Chondrocyte (in vitro differentiated cells): ENCODE measurements around the gene EXD2. TPM values are rescaled to one million over a fixed set of nuclear protein-coding genes. Genes with fewer than 3 reads are reported as not detected.

Experiments
- DNase-seq: peaks from one replicate; pipeline ENCODE4 v3.0.0; 2021; ENCODE audit warnings: mixed read lengths, low spot score
- H3K27ac Mint-ChIP-seq: one replicate; pipeline ENCODE4 v1.8.0; 2021; ENCODE audit warnings: mild to moderate bottlenecking, moderate library complexity, mixed read lengths; ENCODE audit not compliant: unreplicated experiment
- H3K27me3 Mint-ChIP-seq: 2 replicates; pipeline ENCODE4 v1.8.0; 2021; ENCODE audit warnings: low read depth, mixed read lengths
- H3K36me3 Mint-ChIP-seq: 2 replicates; pipeline ENCODE4 v1.8.0; 2021; ENCODE audit warnings: low read depth, mixed read lengths
- H3K4me1 Mint-ChIP-seq: 2 replicates; pipeline ENCODE4 v1.8.0; 2021; ENCODE audit warnings: low read depth, mild to moderate bottlenecking, mixed read lengths
- H3K4me3 Mint-ChIP-seq: one replicate; pipeline ENCODE4 v1.8.0; 2021; ENCODE audit warnings: mild to moderate bottlenecking, moderate library complexity, mixed read lengths; ENCODE audit not compliant: unreplicated experiment
- H3K9me3 Mint-ChIP-seq: 2 replicates; pipeline ENCODE4 v1.8.0; 2021; ENCODE audit warnings: low read depth, mixed read lengths
- total RNA-seq: library from RNA; stranded (reverse); gene quantifications from 3 replicates; pipeline ENCODE4 v1.2.1, GENCODE V29; 2021
- TF ChIP-seq, protein P1 (sequence below): fragments of 200-600 bp; sonication (generic); IDR thresholded peaks from 2 replicates; pipeline ENCODE4 v1.5.0; 2021; ENCODE audit warnings: antibody characterized with exemption, mild to moderate bottlenecking, moderate library complexity

The EXD2 gene
- total RNA-seq, 1 donor from 2014 or later, result 27.0 TPM

- H3K36me3 Mint-ChIP-seq, result peaks cover 19% of the 10 kb centered on the region
- no peaks in the 10 kb centered on the region for H3K27me3 Mint-ChIP-seq
- TF ChIP-seq, protein P1, sequence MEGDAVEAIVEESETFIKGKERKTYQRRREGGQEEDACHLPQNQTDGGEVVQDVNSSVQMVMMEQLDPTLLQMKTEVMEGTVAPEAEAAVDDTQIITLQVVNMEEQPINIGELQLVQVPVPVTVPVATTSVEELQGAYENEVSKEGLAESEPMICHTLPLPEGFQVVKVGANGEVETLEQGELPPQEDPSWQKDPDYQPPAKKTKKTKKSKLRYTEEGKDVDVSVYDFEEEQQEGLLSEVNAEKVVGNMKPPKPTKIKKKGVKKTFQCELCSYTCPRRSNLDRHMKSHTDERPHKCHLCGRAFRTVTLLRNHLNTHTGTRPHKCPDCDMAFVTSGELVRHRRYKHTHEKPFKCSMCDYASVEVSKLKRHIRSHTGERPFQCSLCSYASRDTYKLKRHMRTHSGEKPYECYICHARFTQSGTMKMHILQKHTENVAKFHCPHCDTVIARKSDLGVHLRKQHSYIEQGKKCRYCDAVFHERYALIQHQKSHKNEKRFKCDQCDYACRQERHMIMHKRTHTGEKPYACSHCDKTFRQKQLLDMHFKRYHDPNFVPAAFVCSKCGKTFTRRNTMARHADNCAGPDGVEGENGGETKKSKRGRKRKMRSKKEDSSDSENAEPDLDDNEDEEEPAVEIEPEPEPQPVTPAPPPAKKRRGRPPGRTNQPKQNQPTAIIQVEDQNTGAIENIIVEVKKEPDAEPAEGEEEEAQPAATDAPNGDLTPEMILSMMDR, result no peak
These were observed 50.3 kb downstream of the EXD2 start for GRCh38 chr14:69241577-69241976.

GRCh38 chr14:69242311-69243224 lies 51.3 kb downstream of the EXD2 start:
- no peaks in the 10 kb centered on the region for H3K27me3 Mint-ChIP-seq
- no peak for DNase-seq
- H3K4me1 Mint-ChIP-seq, result peaks cover 6% of the 10 kb centered on the region
- H3K36me3 Mint-ChIP-seq, result peaks cover 9% of the 10 kb centered on the region
- H3K27ac Mint-ChIP-seq, result no peak overlapping the region
- TF ChIP-seq, protein P1, result peak; percentile 93
- no peak overlapping the region for H3K4me3 Mint-ChIP-seq
- H3K9me3 Mint-ChIP-seq, result no peaks in the 10 kb centered on the region

More at GRCh38 chr14:69241577-69241976, 50.3 kb downstream of the EXD2 start:
- H3K27ac Mint-ChIP-seq, result no peak overlapping the region
- no peak for DNase-seq
- H3K9me3 Mint-ChIP-seq, result no peaks in the 10 kb centered on the region
- peaks cover 6% of the 10 kb centered on the region for H3K4me1 Mint-ChIP-seq
- H3K4me3 Mint-ChIP-seq, result no peak overlapping the region

DNA sequence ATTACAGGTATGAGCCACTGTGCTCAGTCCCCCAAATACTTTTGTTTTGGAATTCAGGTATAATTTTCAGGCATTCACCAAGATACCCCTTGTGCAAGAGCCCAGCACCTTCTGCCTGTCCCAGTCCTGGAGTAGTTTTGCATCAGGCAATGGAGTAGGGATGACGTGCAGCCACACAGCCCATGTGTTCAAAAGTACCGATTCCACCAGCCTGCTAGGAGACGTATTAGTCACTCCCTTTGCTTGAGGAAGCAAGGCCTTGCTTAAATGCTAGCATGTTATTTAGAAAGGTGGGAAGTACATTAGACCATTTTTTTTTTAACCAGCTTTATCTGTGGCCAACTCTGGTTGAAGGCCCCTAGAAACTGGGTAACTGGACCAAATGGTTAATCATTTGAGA lies 53.6 kb downstream of the EXD2 start:
- Mint-ChIP-seq H3K27me3 (no peaks in the 10 kb centered on the region), H3K4me1 (peaks cover 6% of the 10 kb centered on the region), H3K36me3 (peaks cover 1% of the 10 kb centered on the region), H3K27ac (no peak overlapping the region), H3K4me3 (no peak overlapping the region), H3K9me3 (no peaks in the 10 kb centered on the region)
- no peak for DNase-seq
- TF ChIP-seq, protein P1, result no peak

DNA sequence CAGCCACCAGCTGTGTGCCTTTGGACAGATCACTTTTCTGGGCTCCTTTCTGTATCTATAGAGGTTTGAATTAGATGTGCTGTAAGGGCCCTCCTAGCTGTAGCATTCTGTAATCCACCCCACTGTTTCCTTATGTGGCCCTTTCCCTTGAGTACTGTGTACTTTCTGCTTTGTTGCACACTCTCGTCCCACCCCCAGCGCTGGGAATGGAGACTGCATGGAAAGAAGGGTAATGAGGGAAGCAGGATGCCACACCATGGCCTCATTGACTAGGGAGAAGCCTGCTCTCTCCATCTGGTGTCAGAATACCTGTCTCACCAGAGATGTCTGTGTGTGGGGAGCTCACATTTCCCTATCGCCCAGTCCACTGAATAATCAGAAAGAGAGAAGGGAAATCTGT lies 55.0 kb downstream of the EXD2 start:
- H3K27ac Mint-ChIP-seq, result no peak overlapping the region
- H3K4me3 Mint-ChIP-seq, result no peak overlapping the region
- no peak for DNase-seq
- no peaks in the 10 kb centered on the region for H3K27me3 Mint-ChIP-seq
- H3K36me3 Mint-ChIP-seq, result no peaks in the 10 kb centered on the region
- peaks cover 6% of the 10 kb centered on the region for H3K4me1 Mint-ChIP-seq
- no peaks in the 10 kb centered on the region for H3K9me3 Mint-ChIP-seq
- TF ChIP-seq, protein P1, result no peak

DNA sequence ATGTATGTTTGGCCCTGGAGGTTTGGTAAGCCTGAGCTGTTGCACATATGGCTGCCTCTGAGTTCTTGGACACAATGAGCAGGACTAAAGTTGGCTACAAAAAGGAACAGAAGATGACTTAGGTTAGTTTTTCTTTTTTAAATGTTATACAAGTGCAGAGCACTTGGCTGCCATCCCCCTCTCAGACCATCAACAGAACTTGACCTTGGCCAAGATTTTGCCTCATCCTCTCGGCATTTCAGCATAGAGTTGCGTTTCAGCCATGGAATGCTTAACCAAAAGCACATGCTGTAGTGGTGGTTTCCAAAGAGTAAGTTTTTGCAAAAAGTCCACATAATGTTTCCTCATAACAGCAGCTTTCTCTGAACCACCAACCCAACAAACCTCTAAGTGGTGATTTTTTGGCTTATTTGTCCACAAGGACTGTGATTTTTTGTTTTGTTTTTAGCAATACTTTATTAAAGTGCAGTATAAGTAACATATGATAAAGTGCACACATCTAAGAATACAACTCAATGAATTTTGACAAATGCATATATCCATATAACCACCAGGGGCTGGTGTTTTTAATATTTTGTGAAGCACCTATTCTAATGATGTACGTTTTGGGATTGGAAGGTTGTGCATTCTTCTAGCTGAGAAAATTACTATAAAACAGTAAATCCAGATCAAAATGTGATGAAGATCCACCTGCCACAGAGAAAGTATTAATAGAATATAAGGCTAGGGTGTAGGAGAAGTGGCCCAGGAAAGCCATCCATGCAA lies 56.6 kb downstream of the EXD2 start:
- Mint-ChIP-seq H3K27ac (no peak overlapping the region), H3K36me3 (no peaks in the 10 kb centered on the region), H3K27me3 (no peaks in the 10 kb centered on the region), H3K9me3 (no peaks in the 10 kb centered on the region), H3K4me3 (no peak overlapping the region), H3K4me1 (peaks cover 1% of the 10 kb centered on the region)
- TF ChIP-seq, protein P1, result peak; percentile 77
- no peak for DNase-seq
